ENCODE results near the gene JPH3.

Gene JPH3

GRCh38 chr16:87644596-87644995, 42.3 kb downstream of the JPH3 start:
- no peak for TF ChIP-seq CTCF (IDR thresholded peaks at IDR 0.05)

GRCh38 chr16:87645802-87646201, 43.5 kb downstream of the JPH3 start:
- TF ChIP-seq CTCF (IDR thresholded peaks at IDR 0.05) = no peak

GRCh38 chr16:87647431-87648185, 45.3 kb downstream of the JPH3 start:
- no peak for TF ChIP-seq CTCF (IDR thresholded peaks at IDR 0.05)

- no peak for TF ChIP-seq CTCF (IDR thresholded peaks at IDR 0.05)
Observed at GRCh38 chr16:87648236-87648635, 45.9 kb downstream of the JPH3 start.

GRCh38 chr16:87648698-87649487, 46.6 kb downstream of the JPH3 start:
- TF ChIP-seq CTCF (IDR thresholded peaks at IDR 0.05) = no peak

- no peak for TF ChIP-seq CTCF (IDR thresholded peaks at IDR 0.05)
Observed at GRCh38 chr16:87652386-87652785, 50.1 kb downstream of the JPH3 start.

- no peak for TF ChIP-seq CTCF (IDR thresholded peaks at IDR 0.05)
Observed at GRCh38 chr16:87652799-87653198, 50.5 kb downstream of the JPH3 start.
